K562 (cell line): ENCODE results near the gene LRP1B. TPM values are rescaled to one million over a fixed set of nuclear protein-coding genes. Genes with fewer than 3 reads are reported as not detected.

Source experiments
- ATAC-seq: fragments of 200-7000 bp; cut with Tn5 transposase; 3 replicates; pipeline ENCODE4 v1.9.1; 2020; ENCODE audit warnings: moderate library complexity
- BruUV-seq: library from RNA; stranded (reverse); fragments of 400-500 nt; replicated peaks from 2 replicates; lab custom pipeline; 2021; lab: Mats Ljungman, UMichigan
- CTCF ChIA-PET: fragments of 300-600 bp; formaldehyde crosslinking; extraction: SDS; loops from one replicate; lab custom pipeline; 2021; ENCODE audit warnings: low intra/inter-chr PET ratio; lab: Yijun Ruan, JAX
- POLR2A ChIA-PET: fragments of 300-600, 350-650 bp; sonication (Branson Sonifier 250); formaldehyde crosslinking; extraction: SDS; loops from one replicate; lab custom pipeline; 2021; ENCODE audit warnings: antibody characterized with exemption, inconsistent platforms; lab: Yijun Ruan, JAX
- DNase-seq, 4 experiments: peaks; one replicate each; pipeline versions ENCODE4 v3.0.0 to v3.0.0-alpha.2; 2011 to 2018; ENCODE audit warnings: low spot score in 3 of 4, mixed read lengths in 3 of 4; ENCODE audit errors: extremely low read depth in 1 of 4
- FAIRE-seq: peaks from 2 replicates; lab custom pipeline; 2011; peaks lifted over from hg19 to GRCh38; lab: Jason Lieb, UNC
- H2AFZ ChIP-seq: 2 replicates; pipeline ENCODE4 v1.6.0; 2011; ENCODE audit warnings: low read depth, low read length, control low read depth, inconsistent platforms
- H3K27ac ChIP-seq: fragments of 200-600 bp; 3 replicates; pipeline ENCODE4 v1.8.0; 2011; ENCODE audit warnings: low read depth, mild to moderate bottlenecking, control low read depth, inconsistent platforms, low read length, moderate library complexity, mixed read lengths; ENCODE audit errors: extremely low read depth
- H3K27me3 ChIP-seq, 2 experiments: fragments of 300-600 bp in 1 of 2; 2 replicates in 1 of 2; 3 replicates in 1 of 2; pipeline versions ENCODE4 v1.6.0 to v1.8.0; 2011; ENCODE audit warnings: inconsistent platforms in 2 of 2, low read length in 2 of 2, mild to moderate bottlenecking in 1 of 2, mixed read lengths in 1 of 2, moderate library complexity in 1 of 2; ENCODE audit not compliant: control insufficient read depth in 2 of 2, insufficient read depth in 2 of 2
- H3K36me3 ChIP-seq: fragments of 300-600 bp; 3 replicates; pipeline ENCODE4 v1.8.0; 2011; ENCODE audit warnings: mild to moderate bottlenecking, low read length, inconsistent platforms; ENCODE audit not compliant: control insufficient read depth, insufficient read depth
- H3K4me1 ChIP-seq, 2 experiments: fragments of 200-600 bp in 1 of 2; replicated peaks in 1 of 2; 2 replicates in 1 of 2; 3 replicates in 1 of 2; pipeline versions ENCODE4 v1.5.1 to v1.8.0; 2011; ENCODE audit warnings: inconsistent platforms in 2 of 2, low read length in 2 of 2, mild to moderate bottlenecking in 1 of 2, mixed read lengths in 1 of 2, moderate library complexity in 1 of 2; ENCODE audit not compliant: control insufficient read depth in 2 of 2, insufficient read depth in 2 of 2
- H3K4me2 ChIP-seq: 2 replicates; pipeline ENCODE4 v1.6.1; 2011; ENCODE audit warnings: low read length, control low read depth, inconsistent platforms, mixed read lengths; ENCODE audit not compliant: insufficient read depth
- H3K4me3 ChIP-seq: fragments of 200-600 bp; sonication (generic), shearing (Covaris generic); 2 replicates; pipeline ENCODE4 v1.5.1; 2016; ENCODE audit warnings: control low read depth, inconsistent platforms
- H3K79me2 ChIP-seq: fragments of 200-600 bp; 3 replicates; pipeline ENCODE4 v1.8.0; 2011; ENCODE audit warnings: low read length, inconsistent platforms; ENCODE audit not compliant: control insufficient read depth, insufficient read depth
- H3K9ac ChIP-seq, 2 experiments: 2 replicates each; pipeline versions ENCODE4 v1.6.0 to v1.6.1; 2011; ENCODE audit warnings: low read depth in 2 of 2, low read length in 2 of 2, control low read depth in 1 of 2, inconsistent platforms in 1 of 2, mild to moderate bottlenecking in 1 of 2, mixed read lengths in 1 of 2; ENCODE audit not compliant: insufficient read depth in 1 of 2
- H3K9me1 ChIP-seq: one replicate; pipeline ENCODE4 v1.6.0; 2011; ENCODE audit warnings: inconsistent platforms, mild to moderate bottlenecking, low read length, moderate library complexity; ENCODE audit not compliant: control insufficient read depth, insufficient read depth
- H3K9me3 ChIP-seq: replicated peaks from 2 replicates; pipeline ENCODE4 v1.5.1; 2011; ENCODE audit warnings: low read depth, low read length, inconsistent platforms; ENCODE audit not compliant: control insufficient read depth, insufficient read depth
- H4K20me1 ChIP-seq: replicated peaks from 2 replicates; pipeline ENCODE4 v1.6.1; 2011; ENCODE audit warnings: low read length, inconsistent platforms, mixed read lengths; ENCODE audit not compliant: control insufficient read depth, insufficient read depth
- CBX2 ChIP-seq: fragments of 200-600 bp; sonication (generic); IDR thresholded peaks from one replicate; pipeline ENCODE4 v1.6.1; 2012; ENCODE audit warnings: mild to moderate bottlenecking, low read length, inconsistent platforms; ENCODE audit not compliant: insufficient read depth, poor library complexity, severe bottlenecking
- HNRNPK ChIP-seq: fragments of 200-400 bp; formaldehyde crosslinking; IDR thresholded peaks from one replicate; pipeline ENCODE4 v1.6.1; 2018; ENCODE audit warnings: mild to moderate bottlenecking, low read depth, low read length; ENCODE audit not compliant: poor library complexity, severe bottlenecking
- JUN ChIP-seq, 2 experiments: sonication (generic) in 1 of 2; formaldehyde crosslinking in 1 of 2; IDR thresholded peaks; 2 replicates each; pipeline versions ENCODE4 v1.6.1 to v1.8.0; 2012 to 2022; ENCODE audit warnings: borderline replicate concordance in 2 of 2, mild to moderate bottlenecking in 2 of 2, improper control_type of control experiment in 1 of 2, low read depth in 1 of 2, low read length in 1 of 2, missing genetic modification reagents in 1 of 2
- NUFIP1 ChIP-seq: fragments of 450-650 bp; IDR thresholded peaks from 2 replicates; pipeline ENCODE4 v1.6.1; 2018; ENCODE audit not compliant: partially characterized antibody
- RUNX1 ChIP-seq: sonication (generic); IDR thresholded peaks from 2 replicates; pipeline ENCODE4 v1.6.1; 2016; ENCODE audit warnings: antibody characterized with exemption, low read depth
- SMAD1 ChIP-seq: fragments of 150-350 bp; IDR thresholded peaks from 2 replicates; pipeline ENCODE4 v1.6.1; 2014; ENCODE audit warnings: low read length, low read depth; ENCODE audit not compliant: partially characterized antibody
- ZC3H11A ChIP-seq: IDR thresholded peaks from 2 replicates; pipeline ENCODE4 v1.6.1; 2012; ENCODE audit warnings: low read depth, low read length, improper control_type of control experiment
- ZNF324 ChIP-seq: fragments of 250-450 bp; sonication (Bioruptor Pico); IDR thresholded peaks from 2 replicates; pipeline ENCODE4 v1.4.0; 2020; ENCODE audit warnings: mild to moderate bottlenecking
- ZNF785 ChIP-seq: fragments of 250-450 bp; sonication (Bioruptor Pico); IDR thresholded peaks from 2 replicates; pipeline ENCODE4 v1.4.0; 2020; ENCODE audit warnings: mild to moderate bottlenecking
- WGBS: fragments of 100-300 bp; shearing (Covaris generic); methylation state at CpG from one replicate; pipeline ENCODE4 v1.1.6; 2016; ENCODE audit warnings: low coverage, mixed read lengths; ENCODE audit not compliant: insufficient coverage; ENCODE audit errors: missing lambda C conversion rate; 5-methylcytosine and 5-hydroxymethylcytosine counted together
- in situ Hi-C: fragments of 300-500 bp; cut with MboI; formaldehyde crosslinking; loops from 4 replicates; pipeline ENCODE4 v1.15.0; 2018; ENCODE audit warnings: inconsistent platforms, mixed read lengths
- intact Hi-C: fragments of 100-400 bp; cut with micrococcal nuclease; formaldehyde crosslinking; loops from 2 replicates; pipeline ENCODE4 v1.14.2; 2022
- polyA plus RNA-seq, 8 experiments: library from polyadenylated mRNA; depleted of rRNA in 4 of 8; stranded (reverse) in 5 of 8; unstranded in 3 of 8; fragments of >200 nt; fragmentation: Nextera tagmentation in 2 of 8; fragmentation: Illumina TruSeq in 1 of 8; extraction: Ambion mirVana in 2 of 8; extraction: Trizol in 1 of 8; gene quantifications; 2 replicates each; pipeline versions ENCODE4 v1.2.1 to v1.2.3, GENCODE V29; 2011 to 2014; ENCODE audit warnings: inconsistent platforms in 1 of 8, missing spikeins in 1 of 8
- total RNA-seq, 7 experiments: library from RNA; depleted of rRNA in 6 of 7; stranded (reverse); fragments of >200 nt in 6 of 7; fragmentation: Illumina TruSeq in 2 of 7; extraction: Trizol in 2 of 7; gene quantifications; 2 replicates each; pipeline versions ENCODE4 v1.2.1 to v1.2.3, GENCODE V29; 2011 to 2021; ENCODE audit warnings: low replicate concordance in 1 of 7
- TF ChIP-seq, protein P1 (sequence below), 2 experiments: fragments of 450-650 bp in 1 of 2; sonication (generic) in 1 of 2; formaldehyde crosslinking in 1 of 2; IDR thresholded peaks in 1 of 2; conservative IDR thresholded peaks in 1 of 2; 2 replicates each; pipeline versions ENCODE4 v1.6.1 to v1.8.1; 2016 to 2023; ENCODE audit warnings: mild to moderate bottlenecking in 2 of 2, moderate library complexity in 2 of 2, inconsistent platforms in 1 of 2, missing genetic modification reagents in 1 of 2
- TF ChIP-seq, protein P2 (sequence below): sonication (generic); formaldehyde crosslinking; IDR thresholded peaks from 2 replicates; pipeline ENCODE4 v1.8.0; 2023; ENCODE audit warnings: missing genetic modification reagents, mild to moderate bottlenecking, borderline replicate concordance
- TF ChIP-seq, protein P3 (sequence below): fragments of 450-650 bp; IDR thresholded peaks from 2 replicates; pipeline ENCODE4 v1.6.1; 2016; ENCODE audit warnings: mild to moderate bottlenecking

Gene LRP1B
- total and polyA plus RNA-seq, 9 of the 15 experiments (the other 6 are each of a cell fraction or from before 2014, with no cell fraction given) = not detected

DNA sequence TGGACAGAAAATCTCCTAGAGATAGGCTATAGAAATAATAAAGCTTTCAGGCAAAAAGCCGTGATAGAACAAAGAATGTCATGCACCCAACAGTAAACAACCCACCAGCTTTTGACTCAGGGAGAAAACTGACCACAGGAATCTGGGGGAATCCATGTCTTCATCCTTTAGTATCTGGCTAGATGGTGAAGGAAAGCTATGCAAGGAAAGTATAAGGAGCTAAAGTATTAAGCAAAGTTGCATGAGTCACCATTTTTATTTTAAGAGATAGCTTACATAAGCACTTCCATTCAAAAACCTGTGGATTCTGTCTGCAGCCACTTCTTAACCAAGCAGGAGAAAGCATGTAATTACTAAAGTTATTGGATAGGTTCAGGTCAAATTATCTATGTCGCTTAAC, 363.8 kb downstream of the LRP1B start:
- DNase-seq (no peak), FAIRE-seq (no peak), ATAC-seq (no peak)
- no peaks in the 10 kb centered on the region for H3K9me3 ChIP-seq
- ChIA-PET POLR2A (no interaction called here), CTCF (no interaction called here)
- intact Hi-C loops = no loop called here
- H3K27ac ChIP-seq = no peak overlapping the region
- no peak overlapping the region for H3K4me3 ChIP-seq
- no peaks in the 10 kb centered on the region for H3K4me1 ChIP-seq
- TF ChIP-seq, protein P1, sequence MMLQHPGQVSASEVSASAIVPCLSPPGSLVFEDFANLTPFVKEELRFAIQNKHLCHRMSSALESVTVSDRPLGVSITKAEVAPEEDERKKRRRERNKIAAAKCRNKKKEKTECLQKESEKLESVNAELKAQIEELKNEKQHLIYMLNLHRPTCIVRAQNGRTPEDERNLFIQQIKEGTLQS (IDR thresholded peaks at IDR 0.05) = no peak
- TF ChIP-seq, protein P1 (CRISPR knock-in tag; conservative IDR thresholded peaks at IDR 0.05) = no peak
- no peak for TF ChIP-seq ZNF785
- TF ChIP-seq ZNF324 (CRISPR knock-in tag) = no peak
- TF ChIP-seq, protein P2, sequence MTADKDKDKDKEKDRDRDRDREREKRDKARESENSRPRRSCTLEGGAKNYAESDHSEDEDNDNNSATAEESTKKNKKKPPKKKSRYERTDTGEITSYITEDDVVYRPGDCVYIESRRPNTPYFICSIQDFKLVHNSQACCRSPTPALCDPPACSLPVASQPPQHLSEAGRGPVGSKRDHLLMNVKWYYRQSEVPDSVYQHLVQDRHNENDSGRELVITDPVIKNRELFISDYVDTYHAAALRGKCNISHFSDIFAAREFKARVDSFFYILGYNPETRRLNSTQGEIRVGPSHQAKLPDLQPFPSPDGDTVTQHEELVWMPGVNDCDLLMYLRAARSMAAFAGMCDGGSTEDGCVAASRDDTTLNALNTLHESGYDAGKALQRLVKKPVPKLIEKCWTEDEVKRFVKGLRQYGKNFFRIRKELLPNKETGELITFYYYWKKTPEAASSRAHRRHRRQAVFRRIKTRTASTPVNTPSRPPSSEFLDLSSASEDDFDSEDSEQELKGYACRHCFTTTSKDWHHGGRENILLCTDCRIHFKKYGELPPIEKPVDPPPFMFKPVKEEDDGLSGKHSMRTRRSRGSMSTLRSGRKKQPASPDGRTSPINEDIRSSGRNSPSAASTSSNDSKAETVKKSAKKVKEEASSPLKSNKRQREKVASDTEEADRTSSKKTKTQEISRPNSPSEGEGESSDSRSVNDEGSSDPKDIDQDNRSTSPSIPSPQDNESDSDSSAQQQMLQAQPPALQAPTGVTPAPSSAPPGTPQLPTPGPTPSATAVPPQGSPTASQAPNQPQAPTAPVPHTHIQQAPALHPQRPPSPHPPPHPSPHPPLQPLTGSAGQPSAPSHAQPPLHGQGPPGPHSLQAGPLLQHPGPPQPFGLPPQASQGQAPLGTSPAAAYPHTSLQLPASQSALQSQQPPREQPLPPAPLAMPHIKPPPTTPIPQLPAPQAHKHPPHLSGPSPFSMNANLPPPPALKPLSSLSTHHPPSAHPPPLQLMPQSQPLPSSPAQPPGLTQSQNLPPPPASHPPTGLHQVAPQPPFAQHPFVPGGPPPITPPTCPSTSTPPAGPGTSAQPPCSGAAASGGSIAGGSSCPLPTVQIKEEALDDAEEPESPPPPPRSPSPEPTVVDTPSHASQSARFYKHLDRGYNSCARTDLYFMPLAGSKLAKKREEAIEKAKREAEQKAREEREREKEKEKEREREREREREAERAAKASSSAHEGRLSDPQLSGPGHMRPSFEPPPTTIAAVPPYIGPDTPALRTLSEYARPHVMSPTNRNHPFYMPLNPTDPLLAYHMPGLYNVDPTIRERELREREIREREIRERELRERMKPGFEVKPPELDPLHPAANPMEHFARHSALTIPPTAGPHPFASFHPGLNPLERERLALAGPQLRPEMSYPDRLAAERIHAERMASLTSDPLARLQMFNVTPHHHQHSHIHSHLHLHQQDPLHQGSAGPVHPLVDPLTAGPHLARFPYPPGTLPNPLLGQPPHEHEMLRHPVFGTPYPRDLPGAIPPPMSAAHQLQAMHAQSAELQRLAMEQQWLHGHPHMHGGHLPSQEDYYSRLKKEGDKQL (CRISPR knock-in tag) = no peak
- no peak for TF ChIP-seq CBX2
- no peak for TF ChIP-seq SMAD1
- TF ChIP-seq HNRNPK = no peak
- TF ChIP-seq RUNX1 = no peak
- TF ChIP-seq, protein P3, sequence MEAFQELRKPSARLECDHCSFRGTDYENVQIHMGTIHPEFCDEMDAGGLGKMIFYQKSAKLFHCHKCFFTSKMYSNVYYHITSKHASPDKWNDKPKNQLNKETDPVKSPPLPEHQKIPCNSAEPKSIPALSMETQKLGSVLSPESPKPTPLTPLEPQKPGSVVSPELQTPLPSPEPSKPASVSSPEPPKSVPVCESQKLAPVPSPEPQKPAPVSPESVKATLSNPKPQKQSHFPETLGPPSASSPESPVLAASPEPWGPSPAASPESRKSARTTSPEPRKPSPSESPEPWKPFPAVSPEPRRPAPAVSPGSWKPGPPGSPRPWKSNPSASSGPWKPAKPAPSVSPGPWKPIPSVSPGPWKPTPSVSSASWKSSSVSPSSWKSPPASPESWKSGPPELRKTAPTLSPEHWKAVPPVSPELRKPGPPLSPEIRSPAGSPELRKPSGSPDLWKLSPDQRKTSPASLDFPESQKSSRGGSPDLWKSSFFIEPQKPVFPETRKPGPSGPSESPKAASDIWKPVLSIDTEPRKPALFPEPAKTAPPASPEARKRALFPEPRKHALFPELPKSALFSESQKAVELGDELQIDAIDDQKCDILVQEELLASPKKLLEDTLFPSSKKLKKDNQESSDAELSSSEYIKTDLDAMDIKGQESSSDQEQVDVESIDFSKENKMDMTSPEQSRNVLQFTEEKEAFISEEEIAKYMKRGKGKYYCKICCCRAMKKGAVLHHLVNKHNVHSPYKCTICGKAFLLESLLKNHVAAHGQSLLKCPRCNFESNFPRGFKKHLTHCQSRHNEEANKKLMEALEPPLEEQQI = no peak
- no peak for TF ChIP-seq NUFIP1
- TF ChIP-seq JUN (IDR thresholded peaks at IDR 0.05; ENCODE audit: borderline replicate concordance, low read depth, low read length) = no peak
- TF ChIP-seq JUN (CRISPR knock-in tag; IDR thresholded peaks at IDR 0.05; ENCODE audit: borderline replicate concordance) = no peak
- no peak for TF ChIP-seq ZC3H11A
- in situ Hi-C loops = no loop called here
- no peaks in the 10 kb centered on the region for H3K79me2 ChIP-seq
- no peak overlapping the region for H2AFZ ChIP-seq
- H3K4me2 ChIP-seq = no peak overlapping the region
- H3K9me1 ChIP-seq = no peaks in the 10 kb centered on the region
- WGBS = 0% methylated on average over 2 of the region's 2 CpGs
- BruUV-seq = no TSS peak
- no peaks in the 10 kb centered on the region for H4K20me1 ChIP-seq
- no peaks in the 10 kb centered on the region for H3K36me3 ChIP-seq
- no peaks in the 10 kb centered on the region for H3K27me3 ChIP-seq
- no peak overlapping the region for H3K9ac ChIP-seq
